Hematopoietic multipotent progenitor cell treated with erythropoietin and hydrocortisone succinate and interleukin-3 and kit ligand, for 8 days (in vitro differentiated cells): ENCODE results near the gene SNX20.

Experiments
- DNase-seq: peaks from one replicate; pipeline ENCODE4 v3.0.0-alpha.2; 2015

The SNX20 gene

DNA sequence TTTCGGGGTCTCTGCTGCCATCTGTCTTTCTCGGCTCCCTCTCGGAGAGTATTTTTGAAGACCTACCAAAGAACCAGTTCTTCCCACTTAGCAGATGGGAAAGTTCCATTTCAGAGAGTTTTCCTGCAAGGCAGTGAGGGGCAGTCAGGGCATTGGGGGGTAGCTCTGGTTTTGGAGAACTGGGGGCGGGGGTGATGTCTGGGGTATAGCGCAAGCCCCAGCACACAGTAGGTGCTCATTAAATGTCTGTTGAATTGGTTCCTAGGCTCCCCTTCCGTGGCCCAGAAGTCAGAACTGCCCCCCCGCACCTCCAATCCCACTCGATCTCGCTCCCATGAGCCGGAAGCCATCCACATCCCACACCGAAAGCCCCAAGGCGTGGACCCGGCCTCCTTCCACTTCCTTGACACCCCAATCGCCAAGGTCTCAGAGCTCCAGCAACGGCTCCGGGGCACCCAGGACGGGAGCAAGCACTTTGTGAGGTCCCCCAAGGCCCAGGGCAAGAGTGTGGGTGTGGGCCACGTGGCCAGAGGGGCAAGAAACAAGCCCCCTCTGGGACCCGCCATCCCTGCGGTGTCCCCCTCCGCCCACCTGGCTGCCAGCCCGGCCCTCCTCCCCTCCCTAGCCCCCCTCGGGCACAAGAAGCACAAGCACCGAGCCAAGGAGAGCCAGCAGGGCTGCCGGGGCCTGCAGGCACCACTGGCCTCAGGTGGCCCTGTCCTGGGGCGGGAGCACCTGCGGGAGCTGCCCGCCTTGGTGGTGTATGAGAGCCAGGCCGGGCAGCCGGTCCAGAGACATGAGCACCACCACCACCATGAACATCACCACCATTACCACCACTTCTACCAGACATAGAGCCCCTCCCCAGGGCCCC lies 47.9 kb downstream of the SNX20 start:
- no peak for DNase-seq

DNA sequence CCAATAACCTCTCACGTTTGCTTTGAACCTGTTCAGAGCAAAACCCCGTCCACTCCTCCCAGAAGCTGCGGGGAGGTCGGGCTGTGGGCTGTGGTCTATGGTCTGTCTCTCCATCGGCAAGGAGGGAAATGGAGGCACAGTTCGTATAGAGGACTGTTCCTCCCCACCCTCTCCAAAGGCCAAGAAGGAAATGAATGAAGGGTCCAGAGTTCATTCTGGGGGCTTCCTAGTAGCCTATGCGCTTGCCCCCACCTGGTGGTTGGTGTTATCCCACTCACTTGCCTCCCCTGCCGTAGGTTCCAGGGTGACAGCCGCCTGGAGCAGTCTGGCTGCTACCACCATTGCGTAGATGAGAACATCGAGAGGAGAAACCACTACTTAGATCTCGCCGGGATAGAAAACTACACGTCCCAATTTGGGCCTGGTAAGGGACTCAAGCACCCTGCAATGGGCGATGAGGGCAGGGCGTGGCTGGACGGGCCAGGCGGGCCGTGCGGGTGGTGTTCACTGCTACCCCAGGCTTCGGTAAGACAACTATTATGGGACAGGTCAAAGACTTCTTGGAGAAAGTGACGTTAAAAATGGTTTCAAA lies 49.0 kb downstream of the SNX20 start:
- no peak for DNase-seq

GRCh38 chr16:50631249-50631984 lies 49.7 kb downstream of the SNX20 start:
- DNase-seq, result no peak

GRCh38 chr16:50630394-50631020 lies 50.6 kb downstream of the SNX20 start:
- no peak for DNase-seq

- DNase-seq, result no peak
Observed at GRCh38 chr16:50629334-50629733, 51.8 kb downstream of the SNX20 start.

GRCh38 chr16:50628156-50628802 lies 52.8 kb downstream of the SNX20 start:
- DNase-seq, result no peak

DNA sequence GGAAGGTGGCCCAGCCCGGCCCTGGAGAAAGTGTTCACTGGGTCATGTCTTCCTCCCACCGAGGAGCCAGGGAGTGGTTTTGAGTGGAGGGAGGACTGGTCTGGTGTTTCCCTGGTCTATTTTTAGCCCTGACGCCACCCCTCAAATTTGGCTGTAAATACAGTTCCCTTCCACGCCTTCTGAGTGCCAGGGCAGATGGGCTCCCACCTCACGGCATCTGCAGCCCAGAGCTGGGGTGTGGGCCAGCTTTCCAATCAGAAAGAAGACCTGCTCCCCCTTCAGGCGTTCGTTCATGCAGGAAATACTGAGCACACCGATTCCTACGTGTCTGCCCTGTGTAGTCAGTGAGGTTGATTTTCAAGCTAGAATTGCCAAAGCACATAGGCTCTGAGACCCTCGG lies 53.7 kb downstream of the SNX20 start:
- DNase-seq, result peak; percentile 15

DNA sequence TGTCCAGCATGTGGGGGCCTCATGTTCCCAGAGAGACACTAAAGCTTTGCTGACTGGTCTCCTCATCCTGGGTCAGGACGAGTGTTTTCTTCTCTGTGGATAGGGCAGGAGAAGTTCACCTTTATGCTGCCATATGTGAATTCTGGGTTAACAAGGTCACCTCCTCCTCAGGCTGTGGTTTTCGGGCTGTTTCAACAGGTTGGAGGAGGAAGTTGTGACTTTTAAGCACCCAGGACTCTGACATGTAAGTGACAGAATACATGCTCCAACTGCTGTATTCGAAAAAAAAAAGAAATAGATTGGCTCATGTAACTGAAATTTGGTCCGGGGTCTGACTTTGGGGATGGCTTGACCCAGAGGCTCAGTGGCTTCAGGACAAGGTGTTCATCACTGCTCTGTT lies 54.2 kb downstream of the SNX20 start:
- DNase-seq, result no peak

GRCh38 chr16:50625374-50625773 lies 55.7 kb downstream of the SNX20 start:
- no peak for DNase-seq

DNA sequence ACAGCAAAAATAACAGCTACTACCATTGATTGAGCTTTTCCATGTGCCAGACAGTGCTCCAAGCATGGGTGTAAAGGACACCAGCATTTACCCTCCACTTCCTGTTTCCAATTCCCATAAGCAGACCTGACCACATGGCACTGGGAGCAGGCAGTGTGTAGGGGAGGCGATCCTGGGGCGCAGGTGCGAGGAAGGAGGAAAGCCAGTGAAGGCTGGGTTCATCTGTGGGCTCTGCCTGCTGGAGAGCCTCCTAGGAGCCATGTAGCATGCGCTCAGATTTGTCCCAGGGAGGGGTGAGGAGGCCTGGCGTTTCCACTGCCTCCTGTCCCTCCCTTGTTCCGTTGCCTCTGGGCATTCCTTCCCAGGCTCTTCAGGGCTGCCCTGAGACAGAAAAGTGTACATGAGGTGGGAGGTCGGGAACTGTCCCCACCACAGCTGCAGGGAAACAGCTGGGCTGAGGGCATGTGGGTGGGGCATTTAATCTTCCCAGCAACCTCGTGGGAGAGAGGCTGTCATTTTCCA lies 56.6 kb downstream of the SNX20 start:
- no peak for DNase-seq

DNA sequence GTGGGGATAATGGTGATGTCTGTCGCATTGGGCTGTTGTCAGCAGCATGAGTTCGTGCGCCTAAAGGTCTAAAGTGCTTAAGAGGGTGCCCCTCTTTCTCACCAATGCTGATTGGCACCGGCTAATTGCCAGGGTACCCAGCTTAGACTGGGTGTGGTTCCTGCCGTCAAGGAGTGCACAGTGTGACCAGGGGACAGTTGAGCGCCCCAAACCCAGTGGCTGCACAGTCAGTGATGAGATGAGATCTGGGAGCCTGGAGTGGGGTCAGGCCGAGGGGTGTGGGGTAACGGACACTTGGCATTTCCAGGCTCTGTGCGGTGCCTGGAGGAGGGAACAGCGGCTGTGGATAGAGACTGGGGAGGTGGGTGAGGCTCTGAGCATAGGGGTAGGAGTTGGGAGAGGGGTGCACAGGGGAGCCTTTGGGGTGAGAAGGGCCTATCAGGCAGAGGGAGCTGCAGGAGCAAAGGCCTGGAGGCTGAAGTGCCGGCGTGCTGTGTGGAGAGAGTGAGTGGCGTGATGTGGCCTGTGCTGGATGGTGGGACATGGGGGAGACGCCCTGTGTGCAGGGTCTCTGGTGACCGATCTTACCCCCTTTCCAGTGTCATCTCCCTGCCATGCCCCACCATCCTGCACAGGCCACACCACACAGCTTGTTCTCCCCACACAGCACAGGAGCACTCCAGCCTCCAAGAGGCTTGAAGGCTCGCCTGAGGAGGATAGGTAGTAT lies 58.3 kb downstream of the SNX20 start:
- DNase-seq, result no peak

DNA sequence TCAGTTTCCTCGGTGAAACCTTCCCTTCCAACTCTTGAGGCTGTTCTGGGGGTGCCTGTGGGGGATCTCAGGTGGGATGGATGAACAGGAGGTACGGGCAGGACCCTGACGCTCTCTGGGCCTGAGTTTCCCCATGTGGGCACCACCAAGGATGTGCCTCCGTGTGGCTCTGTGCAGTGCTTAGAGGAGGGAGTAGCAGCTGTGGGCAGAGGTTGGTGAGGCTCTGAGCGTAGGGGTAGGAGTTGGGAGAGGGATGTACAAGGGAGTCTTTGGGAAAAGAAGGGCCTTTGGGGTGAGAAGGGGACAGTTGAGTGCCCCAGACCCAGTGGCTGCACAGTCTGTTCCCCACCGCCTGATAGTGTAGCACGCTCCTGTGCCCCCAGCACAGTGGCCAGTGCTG lies 59.1 kb downstream of the SNX20 start:
- no peak for DNase-seq
